ENCODE results near the gene NEUROD1. TPM values are rescaled to one million over a fixed set of nuclear protein-coding genes. Genes with fewer than 3 reads are reported as not detected.
A peak's percentile ranks its signal among the peaks of the same experiment; 100 is the strongest.

NEUROD1 gene
- total and polyA plus RNA-seq, 9 of the 15 experiments (the other 6 are each of a cell fraction or from before 2014, with no cell fraction given) = not detected

GRCh38 chr2:181658444-181658843 is 21.9 kb downstream of the NEUROD1 start:
- H3K4me1 ChIP-seq (replicated peaks in 1 of 2; ENCODE audit: control insufficient read depth in 2 of 2, insufficient read depth in 2 of 2, low read length in 2 of 2) = peaks cover 0 to 8% of the 10 kb centered on the region in 2 experiments; a peak in 1 of 5 replicates
- H3K9ac ChIP-seq (ENCODE audit: insufficient read depth in 1 of 2, low read depth in 2 of 2, low read length in 2 of 2) = no peak overlapping the region
- ChIA-PET POLR2A (interaction anchor here (0.6 to 1.1 kb wide), 3 partner anchors 9 to 16 kb away, joined by 3 to 4 read pairs (median 4); no protein-coding TSS in a partner anchor), CTCF (ENCODE audit: low intra/inter-chr PET ratio) (no interaction called here)
- no peaks in the 10 kb centered on the region for H4K20me1 ChIP-seq (replicated peaks; ENCODE audit: control insufficient read depth, insufficient read depth, low read length)
- ATAC-seq (0 out of 3 replicates have a peak, but pooled peaks have one; percentile 37), DNase-seq (ENCODE audit: extremely low read depth in 1 of 4, low spot score in 3 of 4) (no peak), FAIRE-seq (peak; percentile 54)
- WGBS (ENCODE audit: insufficient coverage, low coverage, missing lambda C conversion rate) = 2% methylated on average over 4 of the region's 4 CpGs
- peaks cover 0 to 10% of the 10 kb centered on the region in 2 experiments; a peak in 2 of 5 replicates for H3K27me3 ChIP-seq (ENCODE audit: control insufficient read depth in 2 of 2, insufficient read depth in 2 of 2, low read length in 2 of 2)
- no peak for TF ChIP-seq HMGXB4 (CRISPR knock-in tag; IDR thresholded peaks at IDR 0.05)
- TF ChIP-seq E2F4 (CRISPR knock-in tag; IDR thresholded peaks at IDR 0.05; ENCODE audit: low read depth) = no peak
- TF ChIP-seq E2F8 (IDR thresholded peaks at IDR 0.05; ENCODE audit: low read depth, partially characterized antibody) = no peak
- no peak for TF ChIP-seq ARNT (IDR thresholded peaks at IDR 0.05)
- no peak for TF ChIP-seq ZNF431 (CRISPR knock-in tag; IDR thresholded peaks at IDR 0.05)
- TF ChIP-seq HBP1 (CRISPR knock-in tag; IDR thresholded peaks at IDR 0.05) = no peak
- no peak for TF ChIP-seq HNRNPH1 (optimal IDR thresholded peaks at IDR 0.05; ENCODE audit: low read depth, low read length)
- H3K4me2 ChIP-seq (ENCODE audit: insufficient read depth, low read length) = no peak overlapping the region
- no peak overlapping the region for H3K27ac ChIP-seq (ENCODE audit: extremely low read depth, low read depth, low read length)
- H3K36me3 ChIP-seq (ENCODE audit: control insufficient read depth, insufficient read depth, low read length) = no peaks in the 10 kb centered on the region
- in situ Hi-C loops (cut with MboI) (no loop called here), intact Hi-C loops (cut with micrococcal nuclease) (no loop called here)
- no peaks in the 10 kb centered on the region for H3K79me2 ChIP-seq (ENCODE audit: control insufficient read depth, insufficient read depth, low read length)
- no peak overlapping the region for H3K4me3 ChIP-seq
- no peak overlapping the region for H2AFZ ChIP-seq (ENCODE audit: low read depth, low read length)
- H3K9me1 ChIP-seq (ENCODE audit: control insufficient read depth, insufficient read depth, low read length) = no peaks in the 10 kb centered on the region
- H3K9me3 ChIP-seq (replicated peaks; ENCODE audit: control insufficient read depth, insufficient read depth, low read depth, low read length) = no peaks in the 10 kb centered on the region
- no TSS peak for BruUV-seq (replicated peaks)
